Activated T-helper 9 cell treated with anti-CD3 and anti-CD28 coated beads, Interleukin-2, amount 50 U/mL, for 16 hours (primary cell): ENCODE results near the gene ZNF831.

Experiments
- DNase-seq: peaks from one replicate; pipeline ENCODE4 v3.0.0-alpha.2; 2020; ENCODE audit warnings: low read depth

The ZNF831 gene

DNA sequence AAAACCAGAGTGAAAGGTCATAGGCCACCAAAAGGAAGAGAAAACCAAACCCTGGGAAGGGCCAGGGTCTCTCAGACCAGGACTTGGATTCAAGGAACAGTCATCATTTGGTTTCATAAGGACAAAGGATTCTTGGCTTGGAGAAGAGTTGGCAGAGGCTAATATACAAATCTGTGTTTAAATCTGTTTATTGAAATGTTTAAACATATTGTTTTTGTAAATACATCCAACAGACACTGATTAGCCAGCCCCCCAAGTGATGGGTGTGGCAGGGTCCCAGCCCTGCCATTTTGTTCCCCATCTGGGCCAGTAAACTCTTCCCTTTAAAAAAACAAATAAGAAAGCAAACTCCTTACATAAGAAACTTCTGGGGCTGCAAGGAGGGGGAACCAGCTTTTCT, 6.1 kb upstream of the ZNF831 start:
- DNase-seq: no peak

DNA sequence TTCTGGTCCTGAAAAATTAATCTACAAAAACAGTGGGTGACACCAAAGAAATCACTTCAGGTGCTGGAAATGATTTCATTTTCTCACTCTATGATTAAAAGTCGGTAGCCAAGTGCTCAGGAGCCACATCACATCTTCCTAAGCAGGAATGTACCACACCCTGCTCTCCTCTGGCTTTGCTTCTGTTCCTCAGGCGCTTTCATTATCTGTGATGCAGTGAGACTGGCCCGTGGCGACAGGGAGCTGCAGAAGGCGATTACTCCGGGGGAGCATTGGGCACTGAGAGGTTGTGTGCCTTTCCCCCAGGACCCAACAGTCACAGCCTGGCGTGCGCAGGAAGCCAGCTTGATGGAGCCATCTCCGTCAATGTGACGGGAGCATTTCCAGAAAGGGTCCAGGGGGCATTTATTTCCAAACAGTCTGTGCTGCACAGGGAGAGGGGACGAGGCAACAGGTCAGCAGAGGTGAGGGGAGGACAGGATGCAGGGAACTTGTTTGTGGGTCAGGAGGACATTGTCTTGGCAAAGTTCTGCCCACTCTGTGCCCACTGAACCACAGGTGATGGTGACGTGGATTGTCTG, 5.6 kb upstream of the ZNF831 start:
- DNase-seq: no peak

DNA sequence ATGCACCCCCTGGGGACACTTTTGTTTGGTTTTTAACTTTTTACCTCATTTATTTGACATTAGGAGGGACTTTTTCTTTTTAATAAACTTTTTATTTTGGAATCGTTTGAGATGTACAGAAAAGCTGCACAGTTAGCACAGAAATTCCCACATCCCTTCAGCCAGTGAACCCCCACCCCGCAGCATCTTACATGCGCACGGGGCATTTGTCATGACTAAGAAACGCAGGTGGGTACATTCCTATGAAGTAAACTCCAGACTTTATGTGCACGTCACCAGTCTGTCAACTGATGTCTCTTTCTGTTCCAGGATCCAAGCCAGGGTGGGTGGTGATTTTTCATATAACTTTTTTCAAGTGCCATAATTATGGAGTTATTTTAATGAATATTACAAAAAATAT, 4.9 kb upstream of the ZNF831 start:
- no peak for DNase-seq

DNA sequence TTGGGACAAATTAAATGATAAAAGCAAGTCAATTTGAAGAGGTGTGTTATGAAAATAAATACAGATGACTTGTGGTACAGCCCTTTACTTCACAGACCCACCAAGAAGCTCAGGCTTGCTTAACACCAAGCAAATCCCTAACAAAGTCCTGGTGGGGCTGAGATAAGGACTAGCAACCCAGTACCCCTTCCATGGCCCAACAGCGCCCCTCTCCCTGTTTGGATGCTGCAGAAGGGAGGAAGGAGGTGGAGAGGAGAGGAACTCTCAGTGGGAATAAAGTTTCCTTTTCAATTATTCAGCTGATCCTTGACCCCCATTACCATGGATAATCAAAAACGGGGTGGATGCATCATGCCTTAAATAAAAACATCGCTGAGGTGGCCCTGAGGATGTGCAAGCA, 4.5 kb upstream of the ZNF831 start:
- no peak for DNase-seq

DNA sequence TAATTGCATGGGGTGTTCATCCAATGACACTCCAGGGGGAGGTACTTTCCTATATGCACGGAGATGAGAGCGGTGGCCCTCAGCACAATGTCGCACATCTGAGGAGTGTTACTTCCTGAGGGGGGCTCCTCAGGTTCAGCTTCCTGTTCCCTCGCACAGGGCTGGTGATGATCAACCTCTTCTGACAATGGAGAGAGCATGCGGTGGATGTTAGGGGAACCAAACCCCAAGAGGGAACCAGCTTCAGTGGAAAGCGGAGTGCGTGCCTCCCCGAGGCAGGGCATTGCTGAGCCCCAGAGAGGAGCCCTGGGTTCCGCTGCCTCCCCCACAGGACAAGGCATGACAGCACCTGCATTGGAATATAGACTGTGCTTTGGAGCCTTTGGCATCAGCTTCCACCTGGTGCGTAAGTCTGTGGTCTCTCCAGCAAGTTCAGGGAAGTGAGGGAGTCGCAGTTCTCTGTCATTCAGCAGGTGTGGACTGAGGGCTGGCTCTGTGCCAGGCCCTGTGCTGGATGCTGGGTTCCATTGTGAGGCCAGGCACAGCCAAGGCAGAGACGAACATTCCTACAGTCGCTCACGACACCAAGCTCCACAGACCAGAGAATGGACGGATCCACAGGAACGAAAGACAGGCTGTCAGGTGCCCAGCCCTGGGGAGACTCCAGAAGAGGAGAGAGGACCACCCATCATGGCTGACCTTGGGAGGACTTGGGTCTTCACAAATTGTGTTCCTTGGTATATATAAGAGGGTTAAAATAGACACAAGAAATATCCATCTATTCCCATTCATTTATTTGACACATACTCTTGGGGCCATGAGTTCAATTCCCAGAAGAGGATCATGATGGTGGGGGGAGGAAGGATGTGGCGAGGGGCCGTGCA, 3.9 kb upstream of the ZNF831 start:
- peak; percentile 44 for DNase-seq

DNA sequence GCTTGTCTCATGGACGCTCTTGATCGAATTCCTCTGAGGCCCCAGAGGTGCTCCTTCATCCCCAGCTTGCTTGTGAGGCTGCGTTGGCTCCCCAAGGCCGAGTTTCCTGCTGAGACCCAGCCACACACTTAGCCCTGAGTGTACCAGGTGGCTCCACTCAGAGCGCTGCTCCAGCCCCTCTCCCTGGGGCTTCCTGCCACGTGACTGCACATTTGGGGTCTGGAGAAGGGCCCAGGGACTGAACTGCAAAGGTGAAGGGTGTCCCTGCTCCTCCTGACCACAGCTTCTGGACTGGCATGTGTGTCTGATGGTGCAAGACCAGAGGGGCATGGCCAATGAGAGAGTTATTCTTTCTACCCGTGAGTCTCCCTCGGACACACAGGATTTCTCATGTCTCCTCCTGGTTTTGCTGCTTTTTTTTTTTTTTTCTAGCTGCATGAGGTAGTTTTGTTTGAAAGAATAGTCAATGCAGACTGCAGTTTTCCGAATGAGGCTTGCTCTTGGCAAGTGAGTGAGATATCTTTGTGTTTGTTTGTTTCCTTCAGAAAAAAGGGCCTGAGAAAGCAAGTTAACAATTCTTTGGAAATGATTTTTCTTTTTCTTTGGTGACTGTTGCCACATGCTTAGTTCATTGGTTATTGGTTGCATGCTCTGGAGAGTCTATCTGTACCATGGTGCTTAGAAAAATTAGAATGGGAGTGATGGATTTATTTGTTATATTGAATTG, 3.1 kb upstream of the ZNF831 start:
- no peak for DNase-seq

DNA sequence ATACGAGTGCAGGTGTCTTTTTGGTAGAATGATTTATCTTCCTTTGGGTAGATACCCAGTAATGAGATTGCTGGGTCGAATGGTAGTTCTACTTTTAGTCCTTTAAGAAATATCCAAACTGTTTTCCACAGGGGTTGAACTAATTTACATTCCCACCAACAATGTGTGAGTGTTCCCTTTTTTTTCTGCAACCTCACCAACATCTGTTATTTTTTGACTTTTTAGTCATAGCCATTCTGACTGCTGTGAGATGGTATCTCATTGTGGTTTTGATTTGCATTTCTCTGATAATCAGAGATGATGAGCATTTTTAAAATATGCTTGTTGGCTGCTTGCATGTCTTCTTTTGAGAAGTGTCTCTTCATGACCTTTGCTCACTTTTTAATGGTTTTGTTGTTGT, 1.9 kb upstream of the ZNF831 start:
- no peak for DNase-seq

DNA sequence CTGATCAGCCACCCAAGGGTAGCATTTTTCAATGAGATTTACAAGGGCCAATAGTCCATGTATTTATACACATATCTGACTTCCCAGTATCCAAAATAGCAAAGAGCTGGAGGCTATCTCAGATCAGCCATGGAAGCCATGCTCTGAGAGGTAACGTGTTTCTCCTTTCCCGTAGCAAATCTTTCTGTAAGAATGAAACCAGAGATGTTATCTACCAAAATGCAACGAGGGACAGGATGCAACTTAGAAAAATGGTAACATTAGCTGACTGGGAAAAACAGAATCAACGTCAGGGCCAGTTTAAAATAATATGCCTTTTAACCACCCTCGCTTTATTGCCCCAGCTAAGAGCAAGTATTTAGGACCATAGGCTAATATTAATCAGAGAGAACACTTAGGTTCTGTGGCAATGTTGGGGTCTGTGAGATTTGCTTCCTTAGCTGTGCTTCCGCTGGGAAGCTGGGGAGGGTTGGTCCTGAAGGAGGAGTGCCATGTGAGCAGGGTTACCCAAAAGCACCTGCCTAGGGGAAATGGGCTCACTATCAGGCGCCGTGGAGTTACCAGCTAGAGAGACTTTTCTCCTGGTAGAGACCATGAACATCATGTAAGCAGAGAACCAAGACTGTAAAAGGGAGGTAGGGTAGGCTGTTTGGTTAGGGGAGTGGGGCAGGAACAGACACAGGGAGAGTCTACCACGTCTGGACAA, 1.2 kb downstream of the ZNF831 start:
- no peak for DNase-seq

DNA sequence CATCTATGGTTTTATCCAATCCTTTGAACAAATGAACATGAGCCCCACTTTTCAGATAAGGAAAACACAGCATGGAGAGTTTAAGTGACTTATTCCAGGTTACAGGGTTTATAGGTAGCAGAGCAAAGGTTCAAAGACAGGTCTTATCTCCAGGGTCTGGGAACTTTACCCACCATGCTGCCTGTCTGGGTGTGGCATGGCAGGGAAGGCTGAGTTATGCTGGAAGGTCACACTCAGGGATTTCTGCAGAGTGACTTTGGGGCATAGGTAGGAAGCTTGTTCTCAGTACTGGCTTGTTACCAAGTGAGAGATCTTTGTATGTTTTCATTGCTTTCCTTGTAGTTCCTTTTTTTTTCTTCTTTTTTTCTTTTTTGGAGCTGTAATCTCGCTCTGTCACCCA, 1.8 kb downstream of the ZNF831 start:
- no peak for DNase-seq

DNA sequence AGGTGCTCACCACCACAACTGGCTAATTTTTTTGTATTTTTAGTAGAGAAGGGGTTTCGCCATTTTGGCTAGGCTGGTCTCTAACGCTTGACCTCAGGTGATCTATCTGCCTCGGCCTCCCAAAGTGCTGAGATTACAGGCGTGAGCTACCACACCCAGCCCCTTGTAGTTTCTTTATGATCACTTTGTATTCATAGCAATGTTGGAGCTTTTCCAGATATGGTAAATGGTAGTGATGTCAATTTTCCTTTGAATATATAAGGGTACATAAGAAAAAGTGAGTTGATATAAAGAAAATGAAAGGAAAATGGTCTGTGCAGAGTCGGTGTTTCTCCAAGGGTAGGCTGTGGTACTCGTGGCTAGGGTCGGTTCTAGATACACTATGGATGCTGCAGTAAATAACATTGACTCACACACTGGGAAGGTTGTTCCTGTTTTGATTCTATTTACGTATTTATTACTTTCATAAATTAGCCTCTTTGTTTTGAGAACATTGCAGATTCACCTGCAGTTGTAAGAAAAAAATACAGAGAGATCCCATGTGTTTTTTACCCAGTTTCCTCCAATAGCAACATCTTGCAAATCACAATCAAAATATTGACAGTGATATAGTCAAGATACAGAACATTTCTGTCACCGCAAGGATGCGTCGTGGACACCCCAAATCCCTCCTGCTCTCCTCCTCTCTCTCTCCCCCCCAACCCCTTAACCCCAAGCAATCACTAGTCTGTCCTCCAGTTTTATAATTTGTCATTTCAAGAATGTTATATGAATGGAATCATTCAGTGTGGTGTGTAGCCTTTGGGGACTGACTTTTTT, 2.5 kb downstream of the ZNF831 start:
- no peak for DNase-seq

DNA sequence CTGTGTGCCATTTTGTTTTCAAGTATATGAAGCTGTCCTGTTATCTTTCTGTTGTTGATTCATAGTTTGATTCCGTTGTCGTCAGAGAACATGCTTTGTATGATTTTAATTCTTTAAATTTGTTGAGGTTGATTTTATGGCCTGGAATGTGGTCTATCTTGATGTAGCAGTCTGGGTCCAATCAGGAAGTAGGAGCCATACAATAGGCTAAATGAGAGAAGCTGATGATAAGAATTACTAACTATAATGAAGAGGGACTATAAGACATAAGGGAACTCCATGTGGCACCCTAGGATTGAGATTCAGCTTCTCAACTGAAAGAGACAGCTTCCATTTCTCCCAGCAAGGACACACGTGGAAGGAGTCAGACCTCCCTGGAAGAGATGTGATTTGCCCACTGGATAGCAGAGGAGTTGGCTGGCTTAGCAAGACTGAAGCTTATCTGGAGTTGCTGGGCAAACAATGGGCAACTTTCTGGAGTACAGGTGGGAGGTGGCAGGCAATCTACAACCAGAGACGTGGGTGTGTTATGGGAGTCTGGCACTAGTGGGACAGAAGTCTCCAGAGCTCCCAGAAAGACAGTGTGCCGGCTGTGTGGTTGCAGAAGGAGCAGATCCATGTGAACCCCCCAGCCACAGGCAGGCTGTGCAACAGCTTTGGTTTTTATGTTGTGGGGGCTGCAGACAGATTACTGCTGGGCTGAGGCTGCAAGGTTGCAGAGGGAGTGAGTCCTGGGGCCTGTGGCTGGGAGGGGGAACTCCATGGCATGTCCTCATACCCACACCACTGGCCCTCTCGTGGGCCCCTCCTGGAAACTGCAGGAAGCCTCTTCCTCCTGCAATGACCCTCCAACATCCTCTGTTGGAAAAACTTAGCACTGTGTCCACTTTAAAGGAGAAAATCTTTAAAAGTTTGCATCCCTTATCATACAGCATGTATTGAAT, 7.1 kb downstream of the ZNF831 start:
- DNase-seq: no peak

DNA sequence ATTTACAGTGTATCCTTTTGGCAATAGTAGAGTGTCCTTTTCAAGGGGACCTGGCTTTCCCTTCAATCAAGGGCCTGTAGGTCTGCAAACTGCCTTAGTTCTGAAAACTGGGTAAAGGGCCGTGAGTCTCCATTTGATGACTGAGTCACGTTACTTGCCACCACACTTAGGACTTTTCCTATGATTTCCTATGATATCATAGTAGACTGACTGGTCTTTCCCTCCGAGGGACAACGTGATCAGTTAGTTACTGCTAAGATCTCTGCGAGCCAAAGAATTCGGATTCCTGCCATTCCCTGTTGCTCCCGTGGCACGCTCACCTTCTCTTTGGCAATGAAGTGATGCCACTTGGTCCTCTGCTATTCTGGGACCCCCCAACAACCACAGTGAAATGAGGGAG, 8.4 kb downstream of the ZNF831 start:
- no peak for DNase-seq

DNA sequence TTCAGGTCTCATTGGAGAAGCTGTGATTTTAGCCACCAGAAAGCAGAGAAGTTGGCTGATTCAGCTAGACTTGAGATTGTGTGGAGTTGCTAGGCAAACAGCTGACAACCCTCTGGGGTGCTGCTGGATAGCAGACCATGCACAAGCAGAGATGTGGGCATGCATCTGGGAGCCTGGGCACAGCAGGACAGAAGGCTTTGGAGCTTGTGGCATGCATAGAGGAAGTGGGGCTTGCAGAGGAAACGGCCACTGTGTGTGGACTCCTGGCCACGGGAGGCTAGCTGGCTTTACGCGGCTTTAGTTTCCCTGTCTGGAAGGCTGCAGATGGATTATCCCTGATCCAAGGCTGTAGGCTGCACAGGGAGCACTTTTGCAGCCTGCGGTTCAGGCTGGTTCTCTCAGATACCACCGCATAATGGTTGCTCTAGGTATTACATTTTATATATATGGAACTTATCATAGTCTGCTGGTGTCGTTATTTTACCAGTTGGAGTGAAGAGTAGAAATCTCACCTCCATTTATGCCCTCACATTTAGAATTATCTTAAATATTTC, 10.4 kb downstream of the ZNF831 start:
- DNase-seq: no peak

DNA sequence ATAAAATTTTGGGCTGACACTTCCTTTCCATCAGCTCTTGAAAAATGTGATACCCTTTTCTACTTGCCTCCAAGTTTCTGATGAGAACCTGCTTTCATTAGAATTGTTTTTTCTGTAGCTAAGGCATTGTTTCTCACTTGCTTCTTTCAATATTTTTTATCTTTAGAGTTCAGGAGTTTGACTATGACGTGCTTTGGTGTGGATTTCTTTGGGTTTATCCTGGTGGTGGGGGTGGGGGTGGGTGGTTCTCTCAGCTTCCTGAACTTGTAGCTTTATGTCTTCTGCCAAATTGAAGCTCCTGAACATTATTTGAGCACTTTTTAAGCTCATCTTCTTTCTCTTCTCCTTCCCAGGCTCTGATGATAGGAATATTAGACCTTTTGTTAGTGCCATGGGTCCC, 11.4 kb downstream of the ZNF831 start:
- no peak for DNase-seq

DNA sequence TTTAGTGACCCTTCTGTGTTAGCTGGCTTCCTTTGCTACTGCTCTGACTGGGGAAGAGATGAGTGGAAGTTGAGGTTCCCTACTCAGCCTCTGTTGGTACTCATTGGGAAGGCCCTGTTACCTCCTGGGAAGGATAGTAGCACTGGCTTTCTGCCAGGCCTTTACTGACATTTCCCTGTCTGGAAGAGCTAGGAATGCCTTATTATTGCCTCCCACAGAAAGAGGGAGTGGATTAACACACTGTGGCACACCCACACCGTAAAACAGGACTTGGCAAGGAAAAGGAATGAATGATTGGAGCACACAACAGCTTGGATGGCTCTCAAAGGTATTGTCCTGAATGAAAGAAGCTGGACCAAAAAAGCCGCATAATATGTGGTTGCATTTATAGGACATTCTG, 12.2 kb downstream of the ZNF831 start:
- DNase-seq: no peak

DNA sequence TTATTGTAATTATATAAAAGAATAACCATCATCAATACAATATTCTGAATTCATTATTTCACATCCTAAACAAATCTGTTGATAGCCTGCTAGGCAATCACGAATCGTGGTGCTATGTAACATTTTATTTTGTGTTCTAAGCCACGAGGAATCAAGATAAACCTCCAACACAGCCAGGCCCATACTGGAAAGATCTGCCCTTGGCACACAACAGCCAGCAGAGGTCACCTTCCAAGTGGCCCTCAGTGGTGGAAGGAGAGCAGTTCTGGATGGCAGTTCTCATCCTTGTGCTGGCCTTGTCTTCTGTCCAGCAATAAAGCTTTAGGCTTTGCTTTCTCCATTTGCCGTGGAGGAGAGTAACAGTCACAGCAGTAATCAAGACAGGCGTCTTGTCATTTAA, 13.2 kb downstream of the ZNF831 start:
- DNase-seq: no peak

DNA sequence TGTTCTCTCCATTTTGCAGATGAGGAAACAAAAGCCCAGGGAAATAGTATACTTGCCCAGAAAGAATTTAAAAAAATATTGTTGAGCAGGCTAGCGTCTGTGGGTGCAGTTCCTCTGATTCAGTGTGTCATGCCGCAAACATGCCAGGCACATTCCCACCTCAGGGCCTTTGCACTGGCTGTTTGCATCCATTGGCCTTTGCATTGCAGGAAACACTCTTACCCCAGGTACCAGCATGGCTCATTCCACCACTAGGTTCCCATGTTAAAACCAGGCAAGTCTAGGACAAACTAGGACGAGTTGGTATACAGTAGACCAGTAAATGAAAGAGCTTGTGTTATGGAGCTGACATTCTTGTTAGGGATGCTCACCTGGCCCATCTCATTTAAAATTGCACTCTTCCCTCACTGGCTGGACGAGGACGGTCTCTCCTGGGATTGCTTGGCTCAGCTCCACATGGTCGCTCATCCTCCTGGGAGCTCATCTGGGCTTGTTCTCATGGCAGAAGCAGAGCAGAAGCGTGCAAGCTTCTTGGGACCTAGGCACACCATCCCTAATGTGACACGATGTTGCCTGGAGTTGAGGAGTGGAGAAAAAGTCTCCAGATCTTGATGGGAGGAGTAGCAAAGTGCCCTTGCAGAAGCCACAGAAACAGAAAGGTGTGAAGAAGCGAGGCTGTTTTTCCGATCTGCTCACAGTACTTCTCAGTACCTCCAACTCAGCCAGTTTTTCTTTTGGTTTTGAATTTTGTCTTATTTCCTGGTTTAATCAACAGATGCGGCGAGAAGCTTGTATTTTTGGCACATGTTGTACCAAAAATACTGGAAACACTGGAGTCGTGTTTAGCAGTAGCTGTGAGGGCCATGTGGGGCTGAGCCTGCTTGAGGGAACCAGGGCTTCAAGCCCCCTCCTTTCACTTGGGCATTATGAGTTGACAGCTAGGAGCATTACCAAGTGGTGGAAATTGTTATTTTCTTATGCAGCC, 13.9 kb downstream of the ZNF831 start:
- DNase-seq: no peak

DNA sequence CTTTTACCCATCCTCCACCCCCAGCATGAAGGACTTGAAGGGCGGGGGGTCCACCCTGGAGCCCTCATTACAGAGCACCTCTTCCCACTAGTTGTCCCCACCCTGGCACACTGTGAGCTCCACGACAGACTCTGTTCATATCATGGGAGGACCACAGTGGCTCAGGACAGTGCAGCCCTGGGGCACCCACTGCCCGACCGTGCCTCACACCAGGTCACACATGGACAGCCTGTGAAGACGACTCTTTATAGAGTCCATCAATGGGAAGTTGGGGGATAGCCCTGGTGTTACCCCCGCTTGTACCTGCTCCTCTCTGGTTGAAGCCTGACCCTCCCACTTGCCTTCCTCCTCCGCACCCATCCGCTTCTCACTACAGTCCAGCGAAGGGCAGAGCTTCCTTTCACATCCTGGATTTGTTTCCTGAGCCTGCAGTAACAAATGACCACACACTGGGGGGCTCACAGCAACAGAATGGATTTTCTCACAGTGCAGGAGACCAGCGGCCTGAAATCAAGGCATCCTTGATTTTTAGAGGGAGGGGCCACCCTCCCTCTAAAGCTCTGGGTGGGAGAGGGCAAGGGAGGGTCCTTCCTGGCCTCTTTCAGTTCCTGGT, 15.5 kb downstream of the ZNF831 start:
- no peak for DNase-seq

DNA sequence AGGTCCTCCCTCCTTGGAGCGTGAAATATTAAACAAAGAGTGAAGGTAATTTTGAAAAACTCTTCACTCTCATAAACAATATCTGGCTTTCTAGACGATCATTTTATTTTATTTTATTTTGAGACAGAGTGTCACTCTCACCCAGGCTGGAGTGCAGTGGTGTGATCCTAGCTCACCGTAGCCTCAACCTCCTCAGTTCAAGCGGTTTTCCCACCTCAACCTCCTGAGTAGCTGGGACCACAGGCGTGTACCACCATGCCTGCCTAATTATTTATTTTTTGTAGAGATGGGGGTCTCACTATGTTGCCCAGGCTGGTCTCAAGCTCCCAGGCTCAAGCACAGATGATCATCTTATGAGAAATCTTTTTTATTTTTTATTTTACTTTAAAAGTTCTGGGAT, 16.4 kb downstream of the ZNF831 start:
- no peak for DNase-seq
